Measurements from ENCODE around the gene EFNA5. TPM values are rescaled to one million over a fixed set of nuclear protein-coding genes. Genes with fewer than 3 reads are reported as not detected.
A peak's percentile ranks its signal among the peaks of the same experiment; 100 is the strongest.

Gene EFNA5
- total RNA-seq, 1 donor from 2014 or later, result 11.1 TPM

- peak; percentile 84 for DNase-seq
These were observed 281.5 kb downstream of the EFNA5 start for GRCh38 chr5:107389130-107389774.

- DNase-seq, result peak; percentile 70
These were observed 282.4 kb downstream of the EFNA5 start for GRCh38 chr5:107388141-107388861.

- DNase-seq, result peak; percentile 5
These were observed 283.1 kb downstream of the EFNA5 start for GRCh38 chr5:107387526-107388140.

GRCh38 chr5:107385708-107386107 lies 285.0 kb downstream of the EFNA5 start:
- DNase-seq, result no peak

- DNase-seq, result peak; percentile 42
These were observed 286.5 kb downstream of the EFNA5 start for GRCh38 chr5:107384256-107384655.

GRCh38 chr5:107383414-107383813 lies 287.3 kb downstream of the EFNA5 start:
- no peak for DNase-seq

- DNase-seq, result no peak
These were observed 289.4 kb downstream of the EFNA5 start for GRCh38 chr5:107381189-107381856.

GRCh38 chr5:107380654-107381053 lies 290.1 kb downstream of the EFNA5 start:
- DNase-seq, result no peak

- DNase-seq, result no peak
These were observed 292.4 kb downstream of the EFNA5 start for GRCh38 chr5:107378218-107378899.

GRCh38 chr5:107377277-107377609 lies 293.5 kb downstream of the EFNA5 start:
- no peak for DNase-seq

- DNase-seq, result no peak
These were observed 294.0 kb downstream of the EFNA5 start for GRCh38 chr5:107376546-107377276.

GRCh38 chr5:107373549-107374263 lies 297.0 kb downstream of the EFNA5 start:
- no peak for DNase-seq

GRCh38 chr5:107372723-107373450 lies 297.9 kb downstream of the EFNA5 start:
- peak; percentile 71 for DNase-seq

- DNase-seq, result no peak
These were observed 300.3 kb downstream of the EFNA5 start for GRCh38 chr5:107370396-107370968.

GRCh38 chr5:107369622-107370021 lies 301.1 kb downstream of the EFNA5 start:
- DNase-seq, result no peak

- no peak for DNase-seq
These were observed 302.1 kb downstream of the EFNA5 start for GRCh38 chr5:107368615-107369014.

GRCh38 chr5:107367939-107368338 lies 302.8 kb downstream of the EFNA5 start:
- no peak for DNase-seq

GRCh38 chr5:107367480-107367879 lies 303.3 kb downstream of the EFNA5 start:
- no peak for DNase-seq

- DNase-seq, result no peak
These were observed 305.2 kb downstream of the EFNA5 start for GRCh38 chr5:107365320-107366109.

All from tongue (tissue), 2 donors.